HG02840 (cell line): ENCODE results near the gene RNLS.

Source experiments
- ATAC-seq: cut with Tn5 transposase; IDR thresholded peaks from one replicate; pipeline ENCODE4 v1.9.1; 2021; ENCODE audit warnings: mild to moderate bottlenecking, moderate library complexity, moderate number of reproducible peaks; ENCODE audit not compliant: unreplicated experiment, low FRiP score

The RNLS gene

GRCh38 chr10:88401671-88402347 is 181.3 kb downstream of the RNLS start:
- ATAC-seq, result no peak

GRCh38 chr10:88399240-88399639 is 183.9 kb downstream of the RNLS start:
- no peak for ATAC-seq

GRCh38 chr10:88395677-88396076 is 187.4 kb downstream of the RNLS start:
- ATAC-seq, result no peak

- ATAC-seq, result peak; percentile 86
Observed at GRCh38 chr10:88392222-88392621, 190.9 kb downstream of the RNLS start.

- ATAC-seq, result no peak
Observed at GRCh38 chr10:88390041-88390440, 193.1 kb downstream of the RNLS start.

- no peak for ATAC-seq
Observed at GRCh38 chr10:88389456-88389855, 193.7 kb downstream of the RNLS start.

GRCh38 chr10:88388324-88388723 is 194.8 kb downstream of the RNLS start:
- ATAC-seq, result no peak

- peak; percentile 38 for ATAC-seq
Observed at GRCh38 chr10:88386821-88387773, 196.0 kb downstream of the RNLS start.

GRCh38 chr10:88386204-88386788 is 196.8 kb downstream of the RNLS start:
- peak; percentile 45 for ATAC-seq

- peak; percentile 64 for ATAC-seq
Observed at GRCh38 chr10:88385601-88386203, 197.4 kb downstream of the RNLS start.

- ATAC-seq, result no peak
Observed at GRCh38 chr10:88383276-88383675, 199.8 kb downstream of the RNLS start.

- ATAC-seq, result no peak
Observed at GRCh38 chr10:88382699-88383098, 200.4 kb downstream of the RNLS start.

GRCh38 chr10:88379575-88379974 is 203.5 kb downstream of the RNLS start:
- ATAC-seq, result no peak

- no peak for ATAC-seq
Observed at GRCh38 chr10:88377510-88377909, 205.6 kb downstream of the RNLS start.

- ATAC-seq, result no peak
Observed at GRCh38 chr10:88374392-88375175, 208.5 kb downstream of the RNLS start.

- ATAC-seq, result no peak
Observed at GRCh38 chr10:88372881-88373592, 210.1 kb downstream of the RNLS start.

GRCh38 chr10:88372051-88372715 is 210.9 kb downstream of the RNLS start:
- no peak for ATAC-seq

GRCh38 chr10:88370713-88371112 is 212.4 kb downstream of the RNLS start:
- no peak for ATAC-seq

- ATAC-seq, result no peak
Observed at GRCh38 chr10:88366772-88367171, 216.3 kb downstream of the RNLS start.
